Panc1 (cell line): ENCODE results near the gene HES6.

Experiments used
- POLR2AphosphoS5 ChIP-seq: IDR thresholded peaks from 2 replicates; pipeline ENCODE4 v1.6.1; 2012; ENCODE audit warnings: mild to moderate bottlenecking, low read depth, low read length, moderate library complexity
- SIN3A ChIP-seq: IDR thresholded peaks from 2 replicates; pipeline ENCODE4 v1.6.1; 2012; ENCODE audit warnings: low read depth, mild to moderate bottlenecking, low read length, moderate library complexity, borderline replicate concordance; ENCODE audit not compliant: insufficient read depth
- TF ChIP-seq, protein P1 (sequence below): fragments of 450-650 bp; IDR thresholded peaks from 2 replicates; pipeline ENCODE4 v1.5.1; 2017; ENCODE audit warnings: mild to moderate bottlenecking

DNA sequence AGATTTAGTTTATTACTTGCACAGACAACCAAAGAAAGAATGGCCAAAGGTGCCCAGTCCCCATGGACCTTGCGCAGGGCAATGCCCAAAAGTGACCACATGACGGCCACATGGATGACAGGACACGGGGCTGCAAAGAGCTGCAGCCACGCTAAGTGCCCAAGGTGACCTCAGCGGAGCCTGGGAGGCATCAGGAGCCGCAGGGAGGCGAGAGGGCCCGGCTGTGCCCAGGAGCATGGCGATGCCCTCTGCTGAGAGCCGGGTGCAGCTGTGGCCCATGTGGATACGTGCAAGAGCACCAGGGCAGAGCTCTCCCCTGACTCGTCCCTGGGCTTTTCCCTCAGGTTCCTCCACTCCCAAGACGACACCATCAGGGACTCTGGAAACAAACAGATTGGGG is 14.7 kb downstream of the HES6 start:
- TF ChIP-seq, protein P1, sequence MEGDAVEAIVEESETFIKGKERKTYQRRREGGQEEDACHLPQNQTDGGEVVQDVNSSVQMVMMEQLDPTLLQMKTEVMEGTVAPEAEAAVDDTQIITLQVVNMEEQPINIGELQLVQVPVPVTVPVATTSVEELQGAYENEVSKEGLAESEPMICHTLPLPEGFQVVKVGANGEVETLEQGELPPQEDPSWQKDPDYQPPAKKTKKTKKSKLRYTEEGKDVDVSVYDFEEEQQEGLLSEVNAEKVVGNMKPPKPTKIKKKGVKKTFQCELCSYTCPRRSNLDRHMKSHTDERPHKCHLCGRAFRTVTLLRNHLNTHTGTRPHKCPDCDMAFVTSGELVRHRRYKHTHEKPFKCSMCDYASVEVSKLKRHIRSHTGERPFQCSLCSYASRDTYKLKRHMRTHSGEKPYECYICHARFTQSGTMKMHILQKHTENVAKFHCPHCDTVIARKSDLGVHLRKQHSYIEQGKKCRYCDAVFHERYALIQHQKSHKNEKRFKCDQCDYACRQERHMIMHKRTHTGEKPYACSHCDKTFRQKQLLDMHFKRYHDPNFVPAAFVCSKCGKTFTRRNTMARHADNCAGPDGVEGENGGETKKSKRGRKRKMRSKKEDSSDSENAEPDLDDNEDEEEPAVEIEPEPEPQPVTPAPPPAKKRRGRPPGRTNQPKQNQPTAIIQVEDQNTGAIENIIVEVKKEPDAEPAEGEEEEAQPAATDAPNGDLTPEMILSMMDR, result no peak
- TF ChIP-seq POLR2AphosphoS5 (no peak), SIN3A (no peak)
